ENCODE measurements around the gene ANKRD40.

Gene ANKRD40

GRCh38 chr17:50661795-50662391 lies 45.8 kb downstream of the ANKRD40 start:
- H3K4me3 ChIP-seq, result no peak overlapping the region
- no peaks in the 10 kb centered on the region for H3K9me3 ChIP-seq
- peaks cover 7% of the 10 kb centered on the region; the same call in 1 of the 2 replicates for H3K4me1 ChIP-seq
- no peak overlapping the region for H3K9ac ChIP-seq
- no peaks in the 10 kb centered on the region for H3K36me3 ChIP-seq
- no peak overlapping the region for H3K27ac ChIP-seq
- H3K4me2 ChIP-seq, result no peak overlapping the region
- no peaks in the 10 kb centered on the region for H4K20me1 ChIP-seq
- TF ChIP-seq Cebpa-rat (IDR thresholded peaks at IDR 0.05), result no peak
- H3K27me3 ChIP-seq, result no peaks in the 10 kb centered on the region

- no peak overlapping the region for H3K9ac ChIP-seq
- H3K9me3 ChIP-seq, result no peaks in the 10 kb centered on the region
- no peaks in the 10 kb centered on the region for H3K27me3 ChIP-seq
- TF ChIP-seq Cebpa-rat (IDR thresholded peaks at IDR 0.05), result no peak
- peaks cover 7% of the 10 kb centered on the region; the same call in 1 of the 2 replicates for H3K4me1 ChIP-seq
- H3K4me2 ChIP-seq, result no peak overlapping the region
- H3K27ac ChIP-seq, result no peak overlapping the region
- no peaks in the 10 kb centered on the region for H4K20me1 ChIP-seq
- no peak overlapping the region for H3K4me3 ChIP-seq
- H3K36me3 ChIP-seq, result no peaks in the 10 kb centered on the region
These were observed 46.4 kb downstream of the ANKRD40 start for GRCh38 chr17:50661348-50661747.

GRCh38 chr17:50660887-50661345 lies 46.8 kb downstream of the ANKRD40 start:
- no peak overlapping the region for H3K4me3 ChIP-seq
- H3K27me3 ChIP-seq, result no peaks in the 10 kb centered on the region
- H3K4me2 ChIP-seq, result no peak overlapping the region
- no peaks in the 10 kb centered on the region for H3K9me3 ChIP-seq
- no peak for TF ChIP-seq Cebpa-rat (IDR thresholded peaks at IDR 0.05)
- H3K9ac ChIP-seq, result no peak overlapping the region
- H4K20me1 ChIP-seq, result no peaks in the 10 kb centered on the region
- H3K27ac ChIP-seq, result no peak overlapping the region
- peaks cover 7% of the 10 kb centered on the region; the same call in 1 of the 2 replicates for H3K4me1 ChIP-seq
- H3K36me3 ChIP-seq, result no peaks in the 10 kb centered on the region

GRCh38 chr17:50660042-50660886 lies 47.5 kb downstream of the ANKRD40 start:
- Histone ChIP-seq H3K4me2 (no peak overlapping the region), H4K20me1 (no peaks in the 10 kb centered on the region), H3K9me3 (no peaks in the 10 kb centered on the region), H3K27me3 (no peaks in the 10 kb centered on the region), H3K9ac (no peak overlapping the region), H3K36me3 (no peaks in the 10 kb centered on the region), H3K4me3 (no peak overlapping the region), H3K27ac (no peak overlapping the region), H3K4me1 (peaks cover 7% of the 10 kb centered on the region; the same call in 1 of the 2 replicates)
- no peak for TF ChIP-seq Cebpa-rat (IDR thresholded peaks at IDR 0.05)

GRCh38 chr17:50659179-50659578 lies 48.5 kb downstream of the ANKRD40 start:
- H4K20me1 ChIP-seq, result no peaks in the 10 kb centered on the region

GRCh38 chr17:50658616-50659015 lies 49.1 kb downstream of the ANKRD40 start:
- Histone ChIP-seq H3K27me3 (no peaks in the 10 kb centered on the region), H3K4me2 (no peak overlapping the region), H3K9me3 (no peaks in the 10 kb centered on the region), H3K27ac (no peak overlapping the region), H3K4me3 (no peak overlapping the region), H3K9ac (no peak overlapping the region), H3K4me1 (peaks cover 7% of the 10 kb centered on the region; the same call in 1 of the 2 replicates), H4K20me1 (no peaks in the 10 kb centered on the region), H3K36me3 (no peaks in the 10 kb centered on the region)
- TF ChIP-seq Cebpa-rat (IDR thresholded peaks at IDR 0.05), result no peak

More at GRCh38 chr17:50659179-50659578, 48.5 kb downstream of the ANKRD40 start:
- Histone ChIP-seq H3K9ac (no peak overlapping the region), H3K36me3 (no peaks in the 10 kb centered on the region), H3K4me1 (peaks cover 7% of the 10 kb centered on the region; the same call in 1 of the 2 replicates), H3K27me3 (no peaks in the 10 kb centered on the region), H3K9me3 (no peaks in the 10 kb centered on the region), H3K4me2 (no peak overlapping the region), H3K27ac (no peak overlapping the region), H3K4me3 (no peak overlapping the region)
- TF ChIP-seq Cebpa-rat (IDR thresholded peaks at IDR 0.05), result no peak

GRCh38 chr17:50657627-50658026 lies 50.1 kb downstream of the ANKRD40 start:
- H3K4me1 ChIP-seq, result peaks cover 7% of the 10 kb centered on the region; the same call in 1 of the 2 replicates

GRCh38 chr17:50657054-50657453 lies 50.7 kb downstream of the ANKRD40 start:
- Histone ChIP-seq H3K9ac (no peak overlapping the region), H4K20me1 (no peaks in the 10 kb centered on the region), H3K4me1 (peaks cover 7% of the 10 kb centered on the region; the same call in 1 of the 2 replicates), H3K4me2 (no peak overlapping the region), H3K36me3 (no peaks in the 10 kb centered on the region), H3K9me3 (peaks cover 10% of the 10 kb centered on the region), H3K4me3 (no peak overlapping the region), H3K27me3 (no peaks in the 10 kb centered on the region), H3K27ac (no peak overlapping the region)
- TF ChIP-seq Cebpa-rat (IDR thresholded peaks at IDR 0.05), result no peak

More at GRCh38 chr17:50657627-50658026, 50.1 kb downstream of the ANKRD40 start:
- TF ChIP-seq Cebpa-rat (IDR thresholded peaks at IDR 0.05), result no peak
- H3K36me3 ChIP-seq, result no peaks in the 10 kb centered on the region
- no peak overlapping the region for H3K4me2 ChIP-seq
- no peak overlapping the region for H3K27ac ChIP-seq
- no peak overlapping the region for H3K4me3 ChIP-seq
- H3K9me3 ChIP-seq, result peaks cover 6% of the 10 kb centered on the region
- H3K27me3 ChIP-seq, result no peaks in the 10 kb centered on the region
- no peaks in the 10 kb centered on the region for H4K20me1 ChIP-seq
- H3K9ac ChIP-seq, result no peak overlapping the region

- Histone ChIP-seq H3K9ac (no peak overlapping the region), H3K4me1 (peaks cover 2% of the 10 kb centered on the region; the same call in 1 of the 2 replicates), H3K9me3 (peaks cover 10% of the 10 kb centered on the region), H3K4me3 (no peak overlapping the region), H3K36me3 (no peaks in the 10 kb centered on the region), H3K27ac (no peak overlapping the region), H3K27me3 (no peaks in the 10 kb centered on the region), H4K20me1 (no peaks in the 10 kb centered on the region), H3K4me2 (no peak overlapping the region)
- no peak for TF ChIP-seq Cebpa-rat (IDR thresholded peaks at IDR 0.05)
These were observed 51.2 kb downstream of the ANKRD40 start for GRCh38 chr17:50656509-50656908.

- Histone ChIP-seq H3K9me3 (peaks cover 10% of the 10 kb centered on the region), H3K4me2 (no peak overlapping the region), H3K27ac (no peak overlapping the region), H3K27me3 (no peaks in the 10 kb centered on the region), H3K4me3 (no peak overlapping the region), H4K20me1 (no peaks in the 10 kb centered on the region), H3K36me3 (no peaks in the 10 kb centered on the region), H3K4me1 (no peaks in the 10 kb centered on the region), H3K9ac (no peak overlapping the region)
- no peak for TF ChIP-seq Cebpa-rat (IDR thresholded peaks at IDR 0.05)
These were observed 54.0 kb downstream of the ANKRD40 start for GRCh38 chr17:50653738-50654137.
